ENCODE measurements around the gene DNAJC5.

DNA sequence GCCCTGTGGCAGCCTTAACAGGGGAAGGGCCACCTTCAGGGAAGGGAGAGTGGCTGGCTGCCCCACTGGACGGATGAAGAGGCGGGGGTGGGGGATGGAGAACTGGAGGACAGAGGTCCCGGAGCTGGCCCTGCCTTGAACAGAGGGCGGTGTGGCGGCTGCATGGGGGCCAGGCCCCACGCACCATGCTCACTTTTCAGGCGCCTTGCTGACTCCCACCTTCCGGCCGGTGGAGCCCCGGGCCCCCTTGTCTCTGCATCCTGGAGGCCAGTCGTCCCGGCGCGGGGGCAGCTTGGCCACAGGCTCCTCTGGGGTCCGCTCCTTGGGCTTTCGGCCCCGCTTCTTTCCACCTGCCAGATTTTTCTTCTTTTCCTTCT lies 64.8 kb downstream of the DNAJC5 start:
- TF ChIP-seq COPS2 (conservative IDR thresholded peaks at IDR 0.05), result no peak
- TF ChIP-seq ELF2 (CRISPR knock-in tag; IDR thresholded peaks at IDR 0.05), result no peak
- no peak for TF ChIP-seq HIVEP1 (CRISPR knock-in tag; IDR thresholded peaks at IDR 0.05)
- TF ChIP-seq MXI1 (IDR thresholded peaks at IDR 0.05; ENCODE audit: low read depth, low read length), result no peak
- no peak for TF ChIP-seq YY1 (IDR thresholded peaks at IDR 0.05; ENCODE audit: borderline replicate concordance in 1 of 3, control insufficient read depth in 1 of 3, extremely low read depth in 1 of 3, insufficient read depth in 3 of 3, insufficient read length in 1 of 3, insufficient replicate concordance in 2 of 3, low read depth in 1 of 3, low read length in 2 of 3)
- no peak for TF ChIP-seq POLR2AphosphoS5 (IDR thresholded peaks at IDR 0.05; ENCODE audit: control insufficient read depth, insufficient read depth, low read depth, low read length)
- TF ChIP-seq, protein P1, sequence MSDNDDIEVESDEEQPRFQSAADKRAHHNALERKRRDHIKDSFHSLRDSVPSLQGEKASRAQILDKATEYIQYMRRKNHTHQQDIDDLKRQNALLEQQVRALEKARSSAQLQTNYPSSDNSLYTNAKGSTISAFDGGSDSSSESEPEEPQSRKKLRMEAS (CRISPR knock-in tag; IDR thresholded peaks at IDR 0.05), result no peak
- TF ChIP-seq POLR2A (conservative IDR thresholded peaks at IDR 0.05), result no peak
- no peak for TF ChIP-seq CTCF (IDR thresholded peaks at IDR 0.05 in 2 of 3, conservative IDR thresholded peaks at IDR 0.05 in 1 of 3; ENCODE audit: insufficient read depth in 2 of 3, low read depth in 1 of 3, low read length in 3 of 3)
- no peak for TF ChIP-seq ZNF316 (IDR thresholded peaks at IDR 0.05)
